Esophagus (tissue), 2 donors: Measurements from ENCODE around the gene FAM180A. TPM values are rescaled to one million over a fixed set of nuclear protein-coding genes. Genes with fewer than 3 reads are reported as not detected.

ENCODE experiments used
- H3K27ac ChIP-seq, 2 donors: one replicate each; pipeline ENCODE4 v1.5.1; 2013; ENCODE audit warnings: low read depth in 2 of 2, mild to moderate bottlenecking in 2 of 2, inconsistent platforms in 1 of 2, low read length in 1 of 2, moderate library complexity in 1 of 2
- H3K27me3 ChIP-seq, 2 donors: one replicate each; pipeline ENCODE4 v1.6.1; 2013; ENCODE audit warnings: low read length in 2 of 2, control low read depth in 1 of 2, mild to moderate bottlenecking in 1 of 2; ENCODE audit not compliant: insufficient read depth in 2 of 2, control insufficient read depth in 1 of 2
- H3K36me3 ChIP-seq, 2 donors: one replicate each; pipeline ENCODE4 v1.6.1; 2013; ENCODE audit warnings: low read length in 1 of 2; ENCODE audit not compliant: control insufficient read depth in 2 of 2, insufficient read depth in 2 of 2
- H3K4me1 ChIP-seq, 2 donors: one replicate each; pipeline ENCODE4 v1.6.1; 2013; ENCODE audit warnings: low read length in 1 of 2; ENCODE audit not compliant: control insufficient read depth in 2 of 2, insufficient read depth in 2 of 2
- H3K4me3 ChIP-seq, 2 donors: one replicate each; pipeline ENCODE4 v1.5.1; 2013; ENCODE audit warnings: low read length in 2 of 2, mild to moderate bottlenecking in 2 of 2, low read depth in 1 of 2, moderate library complexity in 1 of 2
- H3K9me3 ChIP-seq, 2 donors: one replicate each; pipeline ENCODE4 v1.6.1; 2013; ENCODE audit warnings: mild to moderate bottlenecking in 2 of 2, low read depth in 1 of 2, low read length in 1 of 2, moderate library complexity in 1 of 2; ENCODE audit not compliant: control insufficient read depth in 2 of 2, insufficient read depth in 1 of 2
- WGBS, 2 donors: extraction: QIAGEN DNeasy Blood & Tissue Kit; methylation state at CpG; one replicate each; pipeline ENCODE4 v1.1.7; 2013; 5-methylcytosine and 5-hydroxymethylcytosine counted together
- polyA plus RNA-seq, 2 donors: library from polyadenylated mRNA; stranded (reverse); fragments of 200-250 nt; gene quantifications; one replicate each; pipeline ENCODE4 v1.2.3, GENCODE V29; 2013
- donor health status: healthy with polysubstance abuse.
- donor health status: Bipolar disorder and iron deficiency.

FAM180A gene
- polyA plus RNA-seq, 2 donors, result 0.55 to 1.3 TPM

DNA sequence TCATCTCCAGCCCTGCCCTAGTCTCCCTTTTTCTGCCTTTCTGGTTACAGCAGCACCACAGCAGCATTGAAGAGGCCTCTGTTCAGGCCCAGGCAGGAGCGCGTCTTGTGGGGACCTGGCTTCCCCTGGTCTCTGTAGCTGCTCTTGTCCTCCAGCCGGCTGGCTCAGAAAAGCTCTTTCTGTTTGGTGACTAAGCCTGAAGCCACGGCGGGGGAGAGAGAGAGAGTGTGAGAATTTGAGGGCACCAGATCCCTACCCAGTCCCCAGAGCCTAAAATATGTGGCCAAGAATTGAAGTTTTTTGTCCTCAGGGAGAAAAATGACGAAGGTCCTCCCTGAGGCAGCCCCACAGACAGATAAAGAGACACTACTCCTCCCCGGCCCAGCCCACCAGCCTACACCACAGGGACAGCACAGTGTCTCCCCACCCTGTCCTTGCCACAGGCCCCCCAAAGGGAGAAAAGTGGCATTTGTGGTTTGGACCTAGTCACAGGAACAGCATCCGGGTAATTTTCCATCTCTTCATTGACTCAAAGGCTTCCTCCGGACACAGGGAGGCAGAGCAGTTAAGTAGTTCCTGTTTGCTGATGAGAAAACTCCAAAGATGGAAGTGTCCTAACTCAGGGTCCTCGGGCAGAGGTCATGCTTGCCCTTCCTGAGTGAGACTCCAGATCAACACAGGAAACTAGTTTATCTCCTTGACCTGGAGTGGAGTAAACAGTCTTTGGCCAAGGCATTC, 13.3 kb upstream of the FAM180A start:
- H3K27ac ChIP-seq, result peak overlapping the region; percentile 17 to 70
- WGBS, 2 donors, result 45 to 55% methylated on average over 10 of the region's 10 CpGs

DNA sequence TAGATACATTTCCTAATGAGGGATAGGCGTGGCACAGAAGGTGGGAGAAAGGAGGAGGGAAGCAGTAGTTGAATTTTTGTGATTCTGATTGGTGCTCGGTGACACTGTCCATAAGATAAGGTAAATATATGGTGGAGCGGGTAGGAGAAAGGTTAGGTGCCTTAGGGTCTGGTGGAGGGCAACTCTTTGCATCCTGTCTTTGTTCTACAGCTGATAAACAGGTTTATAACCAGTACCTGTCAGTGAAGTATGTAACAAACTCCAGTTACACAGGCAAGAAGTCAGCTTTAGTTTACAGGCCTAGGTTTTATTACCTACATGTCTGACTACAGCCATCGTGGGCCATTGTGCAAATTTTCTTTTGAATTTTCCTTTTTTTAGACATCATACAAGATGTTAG, 10.9 kb upstream of the FAM180A start:
- Histone ChIP-seq H3K27ac (no peak overlapping the region), H3K4me3 (no peak overlapping the region), H3K9me3 (no peaks in the 10 kb centered on the region), H3K27me3 (no peaks in the 10 kb centered on the region), H3K4me1 (peaks cover 3 to 12% of the 10 kb centered on the region in 2 donors), H3K36me3 (no peaks in the 10 kb centered on the region)
- 79 to 81% methylated on average over 4 of the region's 4 CpGs for WGBS, 2 donors

More for the DNA sequence above, 13.3 kb upstream of the FAM180A start:
- Histone ChIP-seq H3K36me3 (no peaks in the 10 kb centered on the region), H3K9me3 (no peaks in the 10 kb centered on the region), H3K27me3 (no peaks in the 10 kb centered on the region), H3K4me3 (no peak overlapping the region), H3K4me1 (peaks cover 3 to 12% of the 10 kb centered on the region in 2 donors)

DNA sequence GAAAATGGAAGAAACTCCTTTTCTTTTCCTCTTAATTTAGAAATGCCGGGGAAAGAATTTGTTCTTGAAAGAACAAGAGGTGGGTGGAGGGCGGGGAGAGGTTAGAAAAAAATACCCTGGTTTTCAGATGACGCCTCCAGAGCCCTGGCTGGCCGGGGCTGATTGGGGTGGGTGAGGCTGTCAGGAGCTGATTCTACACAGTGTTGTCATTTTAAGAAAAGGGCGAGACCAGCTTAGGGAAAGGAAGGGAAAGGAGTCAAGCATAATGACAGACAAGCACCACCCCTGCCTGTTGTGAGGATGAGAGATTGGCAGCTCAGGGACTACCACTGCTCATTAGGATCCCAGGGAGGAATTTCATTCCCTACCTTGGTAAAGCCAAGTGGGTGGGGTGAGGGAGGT, 9.9 kb upstream of the FAM180A start:
- H3K4me3 ChIP-seq, result no peak overlapping the region
- no peaks in the 10 kb centered on the region for H3K9me3 ChIP-seq
- no peaks in the 10 kb centered on the region for H3K27me3 ChIP-seq
- 27 to 29% methylated on average over 5 of the region's 5 CpGs for WGBS, 2 donors
- H3K27ac ChIP-seq, result peak overlapping the region in 1 of 2 donors; percentile 8
- H3K4me1 ChIP-seq, result peaks cover 3 to 12% of the 10 kb centered on the region in 2 donors
- no peaks in the 10 kb centered on the region for H3K36me3 ChIP-seq

- H3K9me3 ChIP-seq, result no peaks in the 10 kb centered on the region
- no peaks in the 10 kb centered on the region for H3K36me3 ChIP-seq
- H3K27me3 ChIP-seq, result no peaks in the 10 kb centered on the region
- H3K27ac ChIP-seq, result peak overlapping the region; percentile 0 to 63
- WGBS, 2 donors, result 28 to 46% methylated on average over 8 of the region's 8 CpGs
- peaks cover 3 to 12% of the 10 kb centered on the region in 2 donors for H3K4me1 ChIP-seq
- no peak overlapping the region for H3K4me3 ChIP-seq
Observed at GRCh38 chr7:135757719-135758411, 9.3 kb upstream of the FAM180A start.

GRCh38 chr7:135756191-135756590, 7.6 kb upstream of the FAM180A start:
- Histone ChIP-seq H3K9me3 (no peaks in the 10 kb centered on the region), H3K36me3 (no peaks in the 10 kb centered on the region), H3K27me3 (no peaks in the 10 kb centered on the region), H3K27ac (no peak overlapping the region), H3K4me1 (peaks cover 0 to 8% of the 10 kb centered on the region in 2 donors), H3K4me3 (no peak overlapping the region)
- 47 to 49% methylated on average over 5 of the region's 5 CpGs for WGBS, 2 donors

DNA sequence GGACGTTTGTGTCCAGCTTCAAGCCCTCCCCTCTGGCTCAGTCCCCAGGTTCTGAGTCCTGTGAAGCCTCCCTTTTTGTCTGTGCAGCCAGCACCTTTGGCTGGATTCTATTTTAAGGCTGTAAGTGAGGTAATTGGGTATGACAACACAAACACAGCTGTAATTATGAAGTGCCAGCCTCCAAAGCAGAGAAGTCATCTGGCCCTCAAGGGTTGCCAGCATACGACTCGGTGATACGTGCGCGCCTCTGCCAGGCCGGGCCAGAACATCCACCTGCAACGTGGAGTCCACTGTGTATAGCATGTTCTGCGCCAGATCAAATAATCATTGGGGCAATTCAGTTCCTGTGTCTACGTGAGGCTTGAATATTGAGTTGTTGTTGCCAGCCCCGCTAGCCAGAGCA, 6.7 kb upstream of the FAM180A start:
- peaks cover 0 to 8% of the 10 kb centered on the region in 2 donors for H3K4me1 ChIP-seq
- H3K27me3 ChIP-seq, result no peaks in the 10 kb centered on the region
- no peaks in the 10 kb centered on the region for H3K36me3 ChIP-seq
- H3K27ac ChIP-seq, result no peak overlapping the region
- 84 to 85% methylated on average over 11 of the region's 11 CpGs for WGBS, 2 donors
- H3K4me3 ChIP-seq, result no peak overlapping the region
- H3K9me3 ChIP-seq, result no peaks in the 10 kb centered on the region

DNA sequence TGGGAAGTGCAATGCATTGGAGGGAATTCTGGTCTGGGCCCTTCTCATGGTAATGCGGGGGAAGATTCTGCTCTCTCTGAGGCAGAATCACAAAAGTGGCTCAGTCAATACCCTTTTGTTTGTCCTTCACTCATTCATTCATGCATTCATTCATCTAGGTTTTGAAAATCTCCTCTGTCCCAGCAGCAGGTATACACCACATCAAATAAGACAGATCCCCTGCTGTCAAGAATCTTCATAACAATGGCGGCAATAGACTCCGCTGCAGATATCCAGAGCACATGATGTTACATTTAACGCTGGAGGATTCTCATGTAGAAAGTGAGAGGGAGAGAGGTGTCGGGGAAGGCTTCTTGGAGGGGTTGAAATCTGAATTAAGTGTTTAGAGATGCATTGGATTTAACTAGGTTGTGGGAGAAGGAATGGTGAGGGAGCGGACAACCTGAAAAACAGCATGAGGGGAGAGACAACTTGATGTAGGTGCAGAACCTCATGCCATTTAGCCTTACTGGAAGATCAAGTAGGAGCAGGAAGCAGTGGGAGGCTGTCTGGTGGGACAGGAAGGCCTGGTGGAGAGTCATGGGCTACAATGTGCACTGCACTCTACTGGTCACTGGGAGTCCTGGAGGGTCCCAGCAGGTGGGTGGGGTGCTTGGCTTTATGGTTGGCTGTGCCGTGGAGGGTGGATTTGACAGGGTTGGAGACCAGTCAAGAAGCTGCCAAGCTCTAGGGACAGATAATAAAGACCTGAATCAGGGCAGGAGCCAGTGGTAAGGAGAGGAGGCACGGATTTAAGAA, 5.2 kb upstream of the FAM180A start:
- 90 to 91% methylated on average over 8 of the region's 8 CpGs for WGBS, 2 donors
- H3K27ac ChIP-seq, result no peak overlapping the region

DNA sequence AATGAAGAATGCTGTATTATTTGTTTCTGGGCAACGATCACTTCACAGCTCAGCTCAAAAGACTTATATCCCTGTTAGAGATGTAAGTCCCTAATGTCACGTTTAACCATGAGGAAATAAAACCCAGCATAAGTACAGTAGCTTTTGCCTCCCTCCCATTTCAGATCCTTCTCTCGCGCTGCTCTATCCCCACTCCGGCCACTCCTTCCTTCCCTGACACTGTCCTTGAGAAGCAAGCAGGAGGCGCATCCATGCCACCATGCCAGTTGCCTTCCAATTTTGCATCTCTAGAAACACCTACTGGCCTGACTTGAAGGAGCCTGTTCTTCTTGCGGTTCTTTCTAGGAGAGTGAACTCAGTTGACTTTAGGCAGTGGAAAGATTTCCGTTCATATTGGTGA, 1.2 kb downstream of the FAM180A start:
- no peaks in the 10 kb centered on the region for H3K36me3 ChIP-seq
- 84 to 90% methylated on average over 8 of the region's 8 CpGs for WGBS, 2 donors
- H3K27me3 ChIP-seq, result no peaks in the 10 kb centered on the region
- H3K4me1 ChIP-seq, result peaks cover 0 to 15% of the 10 kb centered on the region in 2 donors
- H3K4me3 ChIP-seq, result peak overlapping the region in 1 of 2 donors; percentile 12
- no peak overlapping the region for H3K27ac ChIP-seq
- H3K9me3 ChIP-seq, result no peaks in the 10 kb centered on the region

More for the DNA sequence above, 5.2 kb upstream of the FAM180A start:
- Histone ChIP-seq H3K9me3 (no peaks in the 10 kb centered on the region), H3K27me3 (no peaks in the 10 kb centered on the region), H3K36me3 (no peaks in the 10 kb centered on the region), H3K4me1 (peaks cover 0 to 13% of the 10 kb centered on the region in 2 donors), H3K4me3 (no peak overlapping the region)

GRCh38 chr7:135745703-135746312, 2.8 kb downstream of the FAM180A start:
- Histone ChIP-seq H3K4me3 (no peak overlapping the region), H3K27me3 (no peaks in the 10 kb centered on the region), H3K27ac (peak overlapping the region; percentile 78 to 86), H3K9me3 (no peaks in the 10 kb centered on the region), H3K4me1 (peaks cover 0 to 15% of the 10 kb centered on the region in 2 donors), H3K36me3 (no peaks in the 10 kb centered on the region)
- WGBS, 2 donors, result 41 to 51% methylated on average over 9 of the region's 9 CpGs
